ENCODE results near the gene NKX1-1.
"Not testable (repeated sequence)": the region's sequence is repeated elsewhere in the genome, so short reads cannot be mapped to it uniquely, and the experiment has no call there.

The NKX1-1 gene

DNA sequence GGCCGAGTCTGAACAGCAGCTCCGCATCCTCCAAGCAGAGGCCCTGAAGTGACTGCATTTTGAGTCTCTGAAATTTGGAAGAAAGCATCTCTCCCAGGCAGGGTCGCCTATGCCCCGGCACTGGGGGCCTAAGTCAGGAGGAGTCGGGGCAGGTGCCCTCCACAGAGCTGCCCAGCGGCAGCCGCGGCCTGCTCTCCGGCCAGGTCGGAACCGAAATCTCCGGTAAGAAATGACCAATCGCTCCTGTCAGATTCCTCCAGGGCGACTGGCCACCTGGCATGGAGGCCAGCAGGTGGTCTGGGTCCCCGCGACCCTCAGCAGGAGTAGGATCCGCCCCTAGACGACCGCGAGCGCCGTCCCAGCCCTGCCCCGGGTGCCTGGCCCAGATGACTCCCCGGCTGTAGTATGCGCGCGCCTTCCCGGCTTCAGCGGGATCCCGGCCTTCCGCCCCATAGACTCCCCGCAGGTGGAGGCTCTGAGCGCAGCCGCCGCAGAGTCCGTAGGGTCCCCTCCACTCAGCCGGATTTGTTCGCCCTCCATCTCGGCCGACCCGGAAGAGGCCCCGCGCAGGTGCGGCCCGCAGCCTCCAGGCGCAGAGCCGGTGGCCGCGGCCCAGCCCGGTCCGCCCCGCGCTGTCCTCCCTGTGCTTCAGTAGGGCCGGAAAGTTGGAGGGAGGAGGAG lies 1.5 kb downstream of the NKX1-1 start:
- no peak for DNase-seq (ENCODE audit: low read depth in 3 of 3)

GRCh38 chr4:1403591-1404572 lies 2.4 kb downstream of the NKX1-1 start:
- DNase-seq (ENCODE audit: low read depth in 3 of 3) = no peak

- DNase-seq (ENCODE audit: low read depth in 3 of 3) = no peak
These were observed 3.1 kb downstream of the NKX1-1 start for GRCh38 chr4:1403177-1403583.

- DNase-seq (ENCODE audit: low read depth in 3 of 3) = no peak
These were observed 3.6 kb downstream of the NKX1-1 start for GRCh38 chr4:1402516-1403091.

DNA sequence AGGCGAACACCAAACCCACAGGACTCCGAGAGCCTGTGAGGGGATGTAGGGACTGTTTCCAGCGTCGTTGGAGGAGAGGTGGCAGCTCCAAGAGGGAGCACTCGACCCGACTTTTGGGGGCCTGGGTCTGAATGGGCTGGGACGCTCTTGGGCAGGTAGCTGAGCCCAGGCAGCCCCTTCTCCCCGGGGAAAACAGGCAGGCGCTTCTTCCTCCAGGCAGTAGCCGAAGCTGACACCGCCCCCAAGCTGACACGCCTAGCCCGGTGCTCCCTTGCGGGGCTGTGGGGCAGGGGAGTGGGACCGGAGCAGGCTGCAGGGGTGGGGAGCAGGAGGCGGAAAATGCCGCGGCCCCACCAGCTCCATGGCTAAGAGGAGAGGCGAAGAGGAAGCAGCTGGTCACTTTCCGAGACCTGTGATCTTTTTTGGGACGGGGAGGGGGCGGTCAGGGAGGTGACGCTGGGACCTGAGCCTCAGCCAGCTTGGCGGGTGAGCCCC lies 4.2 kb downstream of the NKX1-1 start:
- DNase-seq (ENCODE audit: low read depth in 3 of 3) = no peak

DNA sequence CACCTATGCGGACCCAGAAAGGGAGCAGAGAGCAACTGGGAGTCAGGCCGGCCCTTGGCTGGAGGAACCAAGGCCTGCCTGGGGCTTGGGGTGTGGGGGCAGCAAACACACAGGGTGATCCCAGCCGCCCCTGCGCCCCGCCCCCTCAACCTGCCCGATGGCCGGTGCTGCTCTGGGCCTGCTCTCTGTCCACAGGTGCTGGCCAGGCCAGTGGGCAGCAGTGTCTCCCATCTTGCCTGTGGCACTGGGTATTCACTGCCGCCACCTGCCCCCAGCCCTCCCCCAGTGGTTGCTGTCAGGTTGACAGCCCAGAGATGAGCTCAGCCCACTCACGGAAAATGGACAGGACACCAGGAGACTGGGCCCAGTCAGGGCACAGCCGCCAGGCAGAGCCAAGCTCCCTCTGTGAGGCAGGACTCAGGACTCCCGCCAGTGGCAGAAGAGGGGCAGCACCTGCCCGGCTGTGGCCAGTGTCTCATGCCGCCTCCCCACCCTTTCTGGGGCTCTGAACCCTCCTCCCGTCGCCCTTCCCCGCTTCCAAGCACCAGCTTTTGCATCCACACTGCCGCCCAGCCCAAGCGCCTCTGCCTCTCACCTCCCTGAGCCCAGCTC lies 4.7 kb downstream of the NKX1-1 start:
- no peak for DNase-seq (ENCODE audit: low read depth in 3 of 3)

GRCh38 chr4:1400831-1401408 lies 5.3 kb downstream of the NKX1-1 start:
- no peak for DNase-seq (ENCODE audit: low read depth in 3 of 3)

GRCh38 chr4:1400191-1400805 lies 5.9 kb downstream of the NKX1-1 start:
- no peak for DNase-seq (ENCODE audit: low read depth in 3 of 3)

GRCh38 chr4:1399508-1400190 lies 6.6 kb downstream of the NKX1-1 start:
- no peak for DNase-seq (ENCODE audit: low read depth in 3 of 3)

- no peak for DNase-seq (ENCODE audit: low read depth in 3 of 3)
These were observed 7.3 kb downstream of the NKX1-1 start for GRCh38 chr4:1398681-1399507.

GRCh38 chr4:1396806-1397455 lies 9.3 kb downstream of the NKX1-1 start:
- no peak for DNase-seq (ENCODE audit: low read depth in 3 of 3)

DNA sequence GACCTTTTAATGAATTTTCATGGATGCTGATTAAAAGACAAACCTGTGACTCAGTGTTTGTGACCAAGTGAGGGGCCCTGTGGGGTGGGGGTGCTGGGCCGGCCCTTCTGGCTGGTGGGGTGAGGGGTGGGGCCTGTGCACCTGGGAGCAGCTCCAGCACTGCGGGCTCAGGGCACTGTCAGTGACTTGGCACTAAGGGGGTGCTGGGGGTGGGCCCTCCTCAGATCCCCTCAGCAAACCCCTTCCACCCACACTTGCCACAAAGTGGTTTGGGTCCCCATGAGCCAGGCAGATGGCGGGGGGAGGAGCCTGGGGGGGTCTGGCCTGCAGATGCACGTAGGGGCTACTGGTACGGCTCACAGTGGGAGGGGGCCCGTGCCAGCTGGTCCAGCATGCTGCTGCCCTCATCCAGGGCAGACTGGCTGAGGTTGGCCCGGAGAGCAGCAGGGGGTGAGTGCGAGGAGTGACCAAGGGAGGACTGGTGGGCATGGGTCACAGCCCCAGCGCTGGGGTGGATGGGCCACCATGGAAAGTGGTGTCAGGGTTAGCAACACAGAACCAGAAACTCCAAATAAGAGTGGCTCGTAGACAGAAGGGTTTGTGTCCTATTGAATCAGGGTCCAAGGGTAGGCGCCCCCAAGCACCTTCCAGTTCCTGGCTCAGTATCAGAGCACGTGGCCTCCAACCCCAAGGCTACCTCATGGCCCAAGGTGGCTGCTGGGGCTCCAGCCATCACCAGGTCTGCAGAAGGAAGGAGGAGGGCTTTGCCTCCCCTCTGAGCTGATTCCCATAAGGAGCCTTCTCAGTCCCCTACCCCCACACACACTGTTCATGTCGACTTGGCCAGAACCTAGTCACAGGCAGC lies 10.1 kb downstream of the NKX1-1 start:
- DNase-seq (ENCODE audit: low read depth in 3 of 3) = no peak

- DNase-seq (ENCODE audit: low read depth in 3 of 3) = not testable (repeated sequence)
These were observed 10.8 kb downstream of the NKX1-1 start for GRCh38 chr4:1395389-1395820.

GRCh38 chr4:1394554-1395388 lies 11.5 kb downstream of the NKX1-1 start:
- DNase-seq (ENCODE audit: low read depth in 3 of 3) = not testable (repeated sequence)

DNA sequence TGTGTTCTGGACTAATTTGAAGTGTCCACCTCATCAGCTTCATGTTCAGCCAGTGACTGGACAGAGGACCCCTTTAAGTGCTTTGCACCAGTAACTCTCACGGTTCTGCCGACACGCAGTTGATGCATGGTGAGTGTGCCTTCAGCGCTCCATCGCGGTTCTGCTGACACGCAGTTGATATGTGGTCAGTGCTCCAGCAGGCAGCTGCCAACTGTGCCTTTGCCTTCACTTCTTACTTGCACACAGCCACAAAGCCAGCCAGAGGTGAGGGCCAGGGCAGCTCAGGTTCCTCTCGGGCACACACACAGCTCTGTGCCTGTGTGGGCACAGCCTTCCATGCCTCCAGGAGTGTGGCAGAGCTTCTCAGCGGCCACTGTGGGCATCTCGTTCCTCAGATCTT lies 12.4 kb downstream of the NKX1-1 start:
- DNase-seq (ENCODE audit: low read depth in 3 of 3) = no peak

DNA sequence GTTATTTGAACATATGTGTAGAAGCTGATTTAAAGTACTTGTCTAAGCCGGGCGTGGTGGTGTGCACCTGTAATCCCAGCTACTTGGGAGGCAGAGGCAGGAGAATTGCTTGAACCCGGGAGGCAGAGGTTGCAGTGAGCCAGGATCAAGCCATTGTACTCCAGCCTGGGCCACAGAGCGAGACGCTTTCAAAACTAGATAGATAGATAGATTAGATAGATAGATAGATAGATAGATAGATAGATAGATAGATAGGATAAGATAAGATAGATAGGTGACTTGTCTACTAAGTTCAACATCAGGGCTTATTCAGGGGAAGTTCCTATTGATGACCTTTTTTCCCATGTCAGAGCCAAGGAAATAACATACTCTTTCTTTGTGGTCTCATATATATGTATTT lies 12.9 kb downstream of the NKX1-1 start:
- not testable (repeated sequence) for DNase-seq (ENCODE audit: low read depth in 3 of 3)
